ENCODE data around the gene RAD51B. TPM values are rescaled to one million over a fixed set of nuclear protein-coding genes. Genes with fewer than 3 reads are reported as not detected.
A peak's percentile ranks its signal among the peaks of the same experiment; 100 is the strongest.

RAD51B gene
- total RNA-seq, 2 donors from 2014 or later: 9.3 to 12.1 TPM

- Histone ChIP-seq H3K4me3 (no peak overlapping the region), H3K36me3 (no peaks in the 10 kb centered on the region), H3K27me3 (replicated peaks; ENCODE audit: insufficient read depth) (no peaks in the 10 kb centered on the region), H3K9me3 (no peaks in the 10 kb centered on the region), H3K4me1 (ENCODE audit: control insufficient read depth in 1 of 2, low read depth in 2 of 2) (peaks cover 33 to 70% of the 10 kb centered on the region in 2 donors), H3K27ac (peak overlapping the region; percentile 11 to 51)
- ATAC-seq (ENCODE audit: insufficient number of reproducible peaks, low FRiP score, low read depth) (no peak), DNase-seq (ENCODE audit: low spot score) (no peak)
- TF ChIP-seq CTCF (IDR thresholded peaks at IDR 0.05): no peak
Observed at GRCh38 chr14:68144051-68144681, 324.6 kb downstream of the RAD51B start.

- Histone ChIP-seq H3K27ac (no peak overlapping the region), H3K4me1 (ENCODE audit: control insufficient read depth in 1 of 2, low read depth in 2 of 2) (peaks cover 33 to 62% of the 10 kb centered on the region in 2 donors), H3K36me3 (no peaks in the 10 kb centered on the region), H3K27me3 (replicated peaks; ENCODE audit: insufficient read depth) (no peaks in the 10 kb centered on the region), H3K4me3 (no peak overlapping the region), H3K9me3 (no peaks in the 10 kb centered on the region)
- no peak for TF ChIP-seq CTCF (IDR thresholded peaks at IDR 0.05)
- ATAC-seq (ENCODE audit: insufficient number of reproducible peaks, low FRiP score, low read depth) (no peak), DNase-seq (ENCODE audit: low spot score) (no peak)
Observed at GRCh38 chr14:68145036-68145435, 325.5 kb downstream of the RAD51B start.

GRCh38 chr14:68145539-68145938 lies 326.0 kb downstream of the RAD51B start:
- ATAC-seq (ENCODE audit: insufficient number of reproducible peaks, low FRiP score, low read depth) (no peak), DNase-seq (ENCODE audit: low spot score) (no peak)
- Histone ChIP-seq H3K9me3 (no peaks in the 10 kb centered on the region), H3K4me1 (ENCODE audit: control insufficient read depth in 1 of 2, low read depth in 2 of 2) (peaks cover 28 to 57% of the 10 kb centered on the region in 2 donors), H3K4me3 (no peak overlapping the region), H3K36me3 (no peaks in the 10 kb centered on the region), H3K27me3 (replicated peaks; ENCODE audit: insufficient read depth) (no peaks in the 10 kb centered on the region), H3K27ac (no peak overlapping the region)
- no peak for TF ChIP-seq CTCF (IDR thresholded peaks at IDR 0.05)

- H3K27me3 ChIP-seq (replicated peaks; ENCODE audit: insufficient read depth): no peaks in the 10 kb centered on the region
- no peak for TF ChIP-seq CTCF (IDR thresholded peaks at IDR 0.05)
- peak overlapping the region in 1 of 2 donors; percentile 22 for H3K27ac ChIP-seq
- ATAC-seq (ENCODE audit: insufficient number of reproducible peaks, low FRiP score, low read depth) (no peak), DNase-seq (ENCODE audit: low spot score) (no peak)
- no peak overlapping the region for H3K4me3 ChIP-seq
- no peaks in the 10 kb centered on the region for H3K9me3 ChIP-seq
- peaks cover 19 to 53% of the 10 kb centered on the region in 2 donors for H3K4me1 ChIP-seq (ENCODE audit: control insufficient read depth in 1 of 2, low read depth in 2 of 2)
- H3K36me3 ChIP-seq: no peaks in the 10 kb centered on the region
Observed at GRCh38 chr14:68146818-68147217, 327.2 kb downstream of the RAD51B start.

GRCh38 chr14:68147303-68147702 lies 327.7 kb downstream of the RAD51B start:
- no peak overlapping the region for H3K4me3 ChIP-seq
- H3K27ac ChIP-seq: peak overlapping the region in 1 of 2 donors; percentile 2
- H3K4me1 ChIP-seq (ENCODE audit: control insufficient read depth in 1 of 2, low read depth in 2 of 2): peaks cover 19 to 52% of the 10 kb centered on the region in 2 donors
- H3K9me3 ChIP-seq: no peaks in the 10 kb centered on the region
- no peak for TF ChIP-seq CTCF (IDR thresholded peaks at IDR 0.05)
- no peaks in the 10 kb centered on the region for H3K27me3 ChIP-seq (replicated peaks; ENCODE audit: insufficient read depth)
- DNase-seq (ENCODE audit: low spot score) (no peak), ATAC-seq (ENCODE audit: insufficient number of reproducible peaks, low FRiP score, low read depth) (no peak)
- H3K36me3 ChIP-seq: no peaks in the 10 kb centered on the region

Measured in thoracic aorta (tissue), 2 donors.